ENCODE results near the gene CD48.

Gene CD48

GRCh38 chr1:160711602-160712311 lies at the start of gene CD48:
CD48 (minus strand) TSS chr1:160711822; CDS start chr1:160711763, 59 bp downstream.
- DNase-seq = peak; percentile 65

DNA sequence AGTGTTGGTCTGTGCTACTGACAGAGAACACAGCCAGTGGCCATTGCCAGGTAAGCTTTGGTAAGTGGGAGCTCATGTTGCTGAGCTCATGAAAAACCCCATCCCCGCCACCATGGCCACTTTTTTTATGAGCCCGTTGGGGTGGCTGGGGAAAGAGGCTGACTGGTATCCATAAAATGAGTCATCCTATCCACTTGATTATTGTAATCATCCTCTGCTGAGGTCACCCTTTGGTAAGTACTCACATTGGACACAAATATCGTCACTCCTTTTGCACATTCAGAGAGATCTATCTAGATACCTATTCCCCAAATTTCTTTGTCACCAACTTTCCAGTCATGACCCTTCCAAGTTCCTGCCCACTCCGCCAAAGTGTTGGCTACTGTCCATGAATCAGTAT lies 49.4 kb upstream of the CD48 start:
- DNase-seq = no peak

GRCh38 chr1:160759740-160760139 lies 48.1 kb upstream of the CD48 start:
- no peak for DNase-seq

- DNase-seq = no peak
Observed at GRCh38 chr1:160758521-160758920, 46.9 kb upstream of the CD48 start.

- DNase-seq = no peak
Observed at GRCh38 chr1:160756849-160757201, 45.2 kb upstream of the CD48 start.

- DNase-seq = no peak
Observed at GRCh38 chr1:160755911-160756848, 44.6 kb upstream of the CD48 start.

- DNase-seq = no peak
Observed at GRCh38 chr1:160755461-160755860, 43.8 kb upstream of the CD48 start.

DNA sequence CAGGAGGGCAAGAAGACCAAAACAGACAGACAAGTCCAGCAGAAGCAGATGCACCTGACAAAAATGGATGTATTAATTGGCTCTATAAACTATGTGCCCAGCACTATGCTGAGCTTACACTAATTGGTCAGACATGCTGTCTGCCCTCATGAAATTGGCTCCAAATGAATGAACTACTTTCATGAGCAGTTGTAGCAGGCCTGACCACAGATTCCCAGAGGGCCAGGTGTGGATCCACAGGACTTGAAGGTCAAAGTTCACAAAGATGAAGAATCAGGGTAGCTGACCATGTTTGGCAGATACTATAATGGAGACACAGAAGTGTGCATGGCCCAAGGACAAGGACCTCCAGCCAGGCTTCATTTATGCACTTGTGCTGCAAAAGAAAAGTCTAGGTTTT lies 42.0 kb upstream of the CD48 start:
- no peak for DNase-seq

DNA sequence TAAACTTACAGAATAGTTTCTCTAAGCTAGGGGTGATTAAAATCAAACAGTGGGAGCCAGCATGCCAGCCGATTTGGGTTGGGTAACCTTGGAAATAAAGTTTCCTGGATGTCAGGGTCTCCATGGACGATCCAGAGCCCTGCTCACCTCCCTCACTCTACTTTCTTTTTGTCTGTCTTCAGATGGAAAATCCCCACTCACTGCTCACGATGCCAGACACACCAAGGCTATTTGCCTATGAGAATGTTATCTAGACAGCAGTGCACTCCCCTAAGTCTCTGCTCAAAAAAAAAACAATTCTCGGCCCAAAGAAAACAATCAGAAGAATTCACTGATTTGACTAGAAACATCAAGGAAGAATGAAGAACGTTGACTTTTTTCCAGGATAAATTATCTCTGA lies 41.3 kb upstream of the CD48 start:
- DNase-seq = no peak

DNA sequence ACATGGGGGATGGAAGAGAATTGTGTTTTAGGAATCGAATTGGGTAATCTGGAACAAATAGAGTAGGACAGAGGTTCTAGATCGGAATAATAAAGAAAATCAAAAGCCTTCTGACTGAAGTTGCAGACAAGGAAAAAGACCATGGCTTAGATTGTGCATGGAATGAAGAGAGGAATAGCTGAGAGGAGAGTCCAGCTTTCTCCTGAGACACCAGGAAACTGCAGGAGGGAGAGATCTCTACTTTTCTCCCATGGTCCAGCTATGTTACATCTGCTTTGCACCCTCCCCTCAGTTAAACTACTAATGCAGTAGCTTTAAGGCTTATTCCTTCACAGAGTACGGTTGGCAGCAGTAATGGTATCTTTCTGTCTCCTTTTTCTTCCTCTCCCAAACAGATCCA lies 40.8 kb upstream of the CD48 start:
- no peak for DNase-seq

- DNase-seq = no peak
Observed at GRCh38 chr1:160750608-160751007, 39.0 kb upstream of the CD48 start.

- no peak for DNase-seq
Observed at GRCh38 chr1:160748878-160749269, 37.3 kb upstream of the CD48 start.

DNA sequence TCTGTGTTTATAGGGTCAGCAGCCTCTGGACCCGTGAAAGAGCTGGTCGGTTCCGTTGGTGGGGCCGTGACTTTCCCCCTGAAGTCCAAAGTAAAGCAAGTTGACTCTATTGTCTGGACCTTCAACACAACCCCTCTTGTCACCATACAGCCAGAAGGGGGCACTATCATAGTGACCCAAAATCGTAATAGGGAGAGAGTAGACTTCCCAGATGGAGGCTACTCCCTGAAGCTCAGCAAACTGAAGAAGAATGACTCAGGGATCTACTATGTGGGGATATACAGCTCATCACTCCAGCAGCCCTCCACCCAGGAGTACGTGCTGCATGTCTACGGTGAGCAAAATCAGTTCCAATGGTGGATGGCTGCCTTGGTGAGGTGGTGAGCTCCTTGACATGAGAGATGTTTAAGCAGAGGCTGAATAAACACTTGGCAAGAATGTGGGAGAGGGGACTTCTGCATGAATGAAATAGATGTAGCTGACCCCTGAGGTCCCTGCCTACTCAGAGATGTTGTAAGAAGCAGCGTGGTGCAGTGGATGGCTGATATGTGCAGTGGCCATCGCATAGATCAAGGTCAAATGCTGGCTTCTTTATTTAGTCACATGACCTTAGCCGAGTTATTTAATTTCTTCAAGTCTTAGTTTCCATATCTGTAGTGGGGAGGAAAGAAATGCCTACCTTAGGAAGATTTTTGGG lies 36.7 kb upstream of the CD48 start:
- no peak for DNase-seq

GRCh38 chr1:160747717-160748116 lies 36.1 kb upstream of the CD48 start:
- DNase-seq = no peak

GRCh38 chr1:160746836-160747500 lies 35.3 kb upstream of the CD48 start:
- no peak for DNase-seq

- no peak for DNase-seq
Observed at GRCh38 chr1:160745551-160745950, 33.9 kb upstream of the CD48 start.

GRCh38 chr1:160744852-160745520 lies 33.4 kb upstream of the CD48 start:
- DNase-seq = no peak

DNA sequence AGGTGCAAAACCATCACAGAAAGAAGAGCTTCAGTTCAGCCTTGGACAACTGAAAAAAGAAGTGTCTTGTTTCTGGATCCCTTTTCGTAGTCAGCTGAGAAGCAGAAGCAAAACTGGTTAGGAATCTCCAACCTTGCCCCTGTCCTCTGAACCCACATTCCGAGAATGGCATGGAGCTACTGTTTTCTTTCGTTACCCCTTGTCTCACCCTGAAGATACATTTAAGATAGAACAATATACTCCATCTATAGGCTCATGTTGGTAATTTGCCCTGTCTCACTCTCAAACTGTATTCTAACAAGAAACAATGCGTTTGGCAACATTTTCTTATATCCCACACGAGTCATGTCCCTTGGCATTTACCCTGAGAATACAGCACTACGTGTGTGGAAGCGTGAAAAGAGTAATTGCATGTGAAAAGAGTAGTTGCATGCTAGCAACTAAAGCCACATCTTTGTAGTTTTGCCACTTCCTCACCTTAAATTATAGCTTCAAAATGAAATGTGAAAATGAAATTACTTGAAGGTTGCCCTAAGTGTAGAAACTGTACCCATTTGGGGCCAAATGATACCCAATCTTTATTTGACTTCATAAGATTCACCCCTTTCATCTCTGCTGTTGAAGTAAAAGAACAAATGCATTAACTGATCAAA lies 32.7 kb upstream of the CD48 start:
- DNase-seq = no peak

- no peak for DNase-seq
Observed at GRCh38 chr1:160743266-160743665, 31.6 kb upstream of the CD48 start.

- no peak for DNase-seq
Observed at GRCh38 chr1:160742428-160743127, 31.0 kb upstream of the CD48 start.

- DNase-seq = no peak
Observed at GRCh38 chr1:160741612-160742348, 30.2 kb upstream of the CD48 start.
